22Rv1 (cell line): ENCODE measurements around the gene AZIN2.

Experiments
- ZFX ChIP-seq: fragments of 450-650 bp; IDR thresholded peaks from 2 replicates; pipeline ENCODE4 v1.6.1; 2017; ENCODE audit warnings: antibody characterized with exemption, borderline replicate concordance
- TF ChIP-seq, protein P1 (sequence below): fragments of 450-650 bp; IDR thresholded peaks from 2 replicates; pipeline ENCODE4 v1.5.1; 2017; ENCODE audit warnings: mild to moderate bottlenecking

DNA sequence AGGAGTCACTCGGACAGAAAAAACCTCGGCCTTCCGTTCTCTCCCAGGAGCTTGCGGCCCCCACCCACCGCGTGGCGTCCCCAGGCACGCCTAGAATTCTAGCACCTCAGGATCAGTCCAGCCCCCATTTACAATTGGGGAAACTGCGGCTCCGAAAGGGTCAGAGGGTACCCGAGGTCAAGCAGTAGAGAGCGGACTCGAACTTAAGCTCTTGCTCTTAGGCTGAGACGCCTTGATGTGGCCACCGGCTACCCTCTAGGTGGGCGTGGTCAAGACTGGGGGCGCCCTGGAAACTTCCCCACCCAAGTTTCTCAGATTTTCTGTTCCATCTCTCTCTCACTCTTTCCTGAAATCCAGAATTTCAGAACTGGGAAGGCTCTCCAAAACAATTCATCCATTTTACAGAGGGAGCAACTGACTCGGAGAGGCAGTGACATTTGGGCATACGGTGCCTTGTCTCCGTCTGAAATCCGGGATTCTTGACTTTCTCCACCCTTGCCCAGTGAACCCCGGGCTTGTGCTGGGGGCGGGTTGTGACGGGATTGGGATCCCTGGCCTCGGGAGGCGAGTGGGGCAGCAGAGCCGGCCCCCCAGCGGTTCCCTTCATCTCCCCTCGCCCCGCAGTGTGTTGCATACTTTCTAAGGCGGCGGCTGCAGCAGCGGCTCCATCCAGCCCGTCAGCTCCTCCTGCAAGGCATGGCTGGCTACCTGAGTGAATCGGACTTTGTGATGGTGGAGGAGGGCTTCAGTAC, 777 bp downstream of the AZIN2 start:
- TF ChIP-seq, protein P1, sequence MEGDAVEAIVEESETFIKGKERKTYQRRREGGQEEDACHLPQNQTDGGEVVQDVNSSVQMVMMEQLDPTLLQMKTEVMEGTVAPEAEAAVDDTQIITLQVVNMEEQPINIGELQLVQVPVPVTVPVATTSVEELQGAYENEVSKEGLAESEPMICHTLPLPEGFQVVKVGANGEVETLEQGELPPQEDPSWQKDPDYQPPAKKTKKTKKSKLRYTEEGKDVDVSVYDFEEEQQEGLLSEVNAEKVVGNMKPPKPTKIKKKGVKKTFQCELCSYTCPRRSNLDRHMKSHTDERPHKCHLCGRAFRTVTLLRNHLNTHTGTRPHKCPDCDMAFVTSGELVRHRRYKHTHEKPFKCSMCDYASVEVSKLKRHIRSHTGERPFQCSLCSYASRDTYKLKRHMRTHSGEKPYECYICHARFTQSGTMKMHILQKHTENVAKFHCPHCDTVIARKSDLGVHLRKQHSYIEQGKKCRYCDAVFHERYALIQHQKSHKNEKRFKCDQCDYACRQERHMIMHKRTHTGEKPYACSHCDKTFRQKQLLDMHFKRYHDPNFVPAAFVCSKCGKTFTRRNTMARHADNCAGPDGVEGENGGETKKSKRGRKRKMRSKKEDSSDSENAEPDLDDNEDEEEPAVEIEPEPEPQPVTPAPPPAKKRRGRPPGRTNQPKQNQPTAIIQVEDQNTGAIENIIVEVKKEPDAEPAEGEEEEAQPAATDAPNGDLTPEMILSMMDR, result no peak
- no peak for TF ChIP-seq ZFX
